K562 (cell line): ENCODE results near the gene ZNF581. TPM values are rescaled to one million over a fixed set of nuclear protein-coding genes. Genes with fewer than 3 reads are reported as not detected.
A peak's percentile ranks its signal among the peaks of the same experiment; 100 is the strongest.

Source experiments
- BCL6 ChIP-seq: fragments of 250-450 bp; sonication (Bioruptor Pico); IDR thresholded peaks from 2 replicates; pipeline ENCODE4 v1.4.0; 2020
- CLOCK ChIP-seq: fragments of 250-450 bp; sonication (Bioruptor Pico); IDR thresholded peaks from 2 replicates; pipeline ENCODE4 v1.4.0; 2020; ENCODE audit warnings: mild to moderate bottlenecking, moderate library complexity, borderline replicate concordance
- DMBX1 ChIP-seq: fragments of 250-450 bp; sonication (Bioruptor Pico); IDR thresholded peaks from 2 replicates; pipeline ENCODE4 v1.8.0; 2022; ENCODE audit warnings: inconsistent platforms, mild to moderate bottlenecking, moderate library complexity, borderline replicate concordance
- E2F4 ChIP-seq: sonication (generic); formaldehyde crosslinking; IDR thresholded peaks from 2 replicates; pipeline ENCODE4 v1.8.0; 2022; ENCODE audit warnings: mild to moderate bottlenecking, low read depth, missing genetic modification reagents
- ERF ChIP-seq: fragments of 450-650 bp; formaldehyde crosslinking; IDR thresholded peaks from 2 replicates; pipeline ENCODE4 v1.4.0; 2020; ENCODE audit warnings: mild to moderate bottlenecking, mixed read lengths
- ESRRB ChIP-seq: fragments of 250-450 bp; sonication (Bioruptor Pico); IDR thresholded peaks from 2 replicates; pipeline ENCODE4 v1.5.0; 2020; ENCODE audit warnings: mild to moderate bottlenecking, moderate library complexity, borderline replicate concordance
- FOSL1 ChIP-seq: fragments of 200-800 bp; sonication (Bioruptor generic); conservative IDR thresholded peaks from 2 replicates; pipeline ENCODE4 v1.6.1; 2016; ENCODE audit warnings: missing genetic modification characterization, missing compliant biosample characterization
- FOXJ3 ChIP-seq: sonication (generic); formaldehyde crosslinking; IDR thresholded peaks from 2 replicates; pipeline ENCODE4 v1.4.0; 2020; ENCODE audit warnings: mild to moderate bottlenecking, missing genetic modification reagents
- HDAC8 ChIP-seq: fragments of 450-650 bp; IDR thresholded peaks from 2 replicates; pipeline ENCODE4 v1.6.1; 2016; ENCODE audit warnings: mild to moderate bottlenecking, missing genetic modification characterization, moderate library complexity, missing compliant biosample characterization
- ILK ChIP-seq: fragments of 450-650 bp; IDR thresholded peaks from 2 replicates; pipeline ENCODE4 v1.6.1; 2016; ENCODE audit warnings: missing genetic modification characterization, low read depth, mild to moderate bottlenecking, missing compliant biosample characterization, moderate library complexity, borderline replicate concordance
- MYNN ChIP-seq, 2 experiments: sonication (generic); formaldehyde crosslinking in 1 of 2; IDR thresholded peaks; 2 replicates each; pipeline versions ENCODE4 v1.5.0 to v1.6.1; 2016 to 2020; ENCODE audit warnings: antibody characterized with exemption in 1 of 2, missing genetic modification reagents in 1 of 2
- NFE2L1 ChIP-seq: fragments of 450-650 bp; IDR thresholded peaks from 2 replicates; pipeline ENCODE4 v1.6.1; 2016; ENCODE audit warnings: missing genetic modification characterization, low read depth, mild to moderate bottlenecking, missing compliant biosample characterization, moderate library complexity, borderline replicate concordance
- NR2F6 ChIP-seq: fragments of 450-650 bp; formaldehyde crosslinking; IDR thresholded peaks from 2 replicates; pipeline ENCODE4 v1.4.0; 2020; ENCODE audit warnings: mild to moderate bottlenecking
- PHTF2 ChIP-seq: fragments of 250-450 bp; sonication (Bioruptor Pico); IDR thresholded peaks from 2 replicates; pipeline ENCODE4 v1.5.0; 2021; ENCODE audit warnings: mild to moderate bottlenecking
- SLC30A9 ChIP-seq: fragments of 250-450 bp; sonication (Bioruptor Pico); IDR thresholded peaks from 2 replicates; pipeline ENCODE4 v1.8.0; 2022; ENCODE audit warnings: mild to moderate bottlenecking, moderate library complexity
- SREBF2 ChIP-seq: sonication (generic); formaldehyde crosslinking; IDR thresholded peaks from 2 replicates; pipeline ENCODE4 v1.4.0; 2020; ENCODE audit warnings: mild to moderate bottlenecking, missing genetic modification reagents
- TAF9B ChIP-seq: fragments of 450-650 bp; IDR thresholded peaks from 2 replicates; pipeline ENCODE4 v1.6.1; 2018; ENCODE audit warnings: mild to moderate bottlenecking; ENCODE audit not compliant: partially characterized antibody
- TEAD4 ChIP-seq, 2 experiments: sonication (generic) in 1 of 2; formaldehyde crosslinking in 1 of 2; IDR thresholded peaks; 2 replicates each; pipeline versions ENCODE4 v1.6.1 to v1.8.0; 2012 to 2022; ENCODE audit warnings: borderline replicate concordance in 1 of 2, inconsistent platforms in 1 of 2, low read length in 1 of 2, mild to moderate bottlenecking in 1 of 2, missing genetic modification reagents in 1 of 2
- ZSCAN32 ChIP-seq: fragments of 450-650 bp; formaldehyde crosslinking; IDR thresholded peaks from 2 replicates; pipeline ENCODE4 v1.4.0; 2020; ENCODE audit warnings: mild to moderate bottlenecking, moderate library complexity
- polyA plus RNA-seq, 8 experiments: library from polyadenylated mRNA; depleted of rRNA in 4 of 8; stranded (reverse) in 5 of 8; unstranded in 3 of 8; fragments of >200 nt; fragmentation: Nextera tagmentation in 2 of 8; fragmentation: Illumina TruSeq in 1 of 8; extraction: Ambion mirVana in 2 of 8; extraction: Trizol in 1 of 8; gene quantifications; 2 replicates each; pipeline versions ENCODE4 v1.2.1 to v1.2.3, GENCODE V29; 2011 to 2014; ENCODE audit warnings: inconsistent platforms in 1 of 8, missing spikeins in 1 of 8
- total RNA-seq, 7 experiments: library from RNA; depleted of rRNA in 6 of 7; stranded (reverse); fragments of >200 nt in 6 of 7; fragmentation: Illumina TruSeq in 2 of 7; extraction: Trizol in 2 of 7; gene quantifications; 2 replicates each; pipeline versions ENCODE4 v1.2.1 to v1.2.3, GENCODE V29; 2011 to 2021; ENCODE audit warnings: low replicate concordance in 1 of 7
- TF ChIP-seq, protein P1 (sequence below): fragments of 450-650 bp; IDR thresholded peaks from 2 replicates; pipeline ENCODE4 v1.6.1; 2016; ENCODE audit warnings: missing biosample characterization, missing genetic modification characterization

ZNF581 gene
- total and polyA plus RNA-seq, 9 of the 15 experiments (the other 6 are each of a cell fraction or from before 2014, with no cell fraction given): 2.4 to 39.4 (median 15.4) TPM

DNA sequence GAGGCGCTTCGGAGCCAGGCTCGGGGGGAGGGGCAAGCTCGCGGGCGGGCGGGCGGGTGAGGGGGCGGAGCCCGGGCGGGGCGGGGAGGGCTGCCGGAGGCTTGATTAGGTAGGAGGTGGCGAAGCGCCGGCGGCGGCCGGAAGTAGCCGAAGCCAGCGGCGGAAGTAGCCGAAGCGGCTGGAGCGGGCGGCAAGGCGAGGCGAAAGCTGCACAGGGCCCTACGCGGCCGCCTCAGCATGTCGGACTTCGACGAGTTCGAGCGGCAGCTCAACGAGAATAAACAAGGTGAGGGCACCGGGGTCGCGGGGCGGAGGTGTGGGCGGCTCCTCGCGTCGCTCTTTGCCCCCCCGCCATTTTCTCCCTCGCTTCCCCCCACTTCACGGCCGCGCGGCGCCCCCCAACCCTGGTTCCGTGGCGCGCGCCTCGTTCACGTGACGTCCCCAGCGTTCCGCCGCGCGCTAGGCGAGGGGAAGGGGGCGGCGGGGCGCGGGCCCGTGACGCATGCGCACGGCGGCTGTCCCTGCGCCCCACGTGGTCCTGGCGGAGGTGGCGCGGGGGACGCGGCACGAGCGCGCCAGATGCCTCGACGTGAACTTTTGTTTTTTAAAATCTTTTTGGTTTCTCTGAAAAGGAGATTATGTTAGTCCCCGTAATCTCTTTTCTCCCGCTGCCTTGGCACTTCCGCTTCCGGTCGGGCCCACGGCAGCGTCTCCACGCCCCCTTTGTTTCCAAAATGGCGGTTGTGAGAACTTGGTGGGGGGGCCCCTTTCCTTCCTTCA, 11.6 kb downstream of the ZNF581 start, which contains the start of gene U2AF2 (continued):
- TF ChIP-seq ILK (tag) (no peak), TEAD4 (IDR thresholded peaks at IDR 0.05; ENCODE audit: low read length) (no peak), TEAD4 (CRISPR knock-in tag; IDR thresholded peaks at IDR 0.05; ENCODE audit: borderline replicate concordance) (no peak), SLC30A9 (CRISPR knock-in tag) (no peak), FOXJ3 (no peak), DMBX1 (CRISPR knock-in tag) (no peak), TAF9B (peak; percentile 61), NR2F6 (CRISPR knock-in tag) (no peak; the same call in 1 of the 2 replicates), E2F4 (CRISPR knock-in tag) (peak; percentile 70; the same call in 1 of the 2 replicates), ERF (CRISPR knock-in tag) (peak; percentile 95), HDAC8 (tag) (peak; percentile 67; the same call in 1 of the 2 replicates), PHTF2 (CRISPR knock-in tag) (no peak), FOSL1 (tag) (no peak), MYNN (IDR thresholded peaks at IDR 0.05) (no peak), MYNN (CRISPR knock-in tag; IDR thresholded peaks at IDR 0.05) (no peak), BCL6 (CRISPR knock-in tag) (no peak), ZSCAN32 (CRISPR knock-in tag) (no peak), NFE2L1 (tag) (no peak), ESRRB (CRISPR knock-in tag) (no peak), SREBF2 (CRISPR knock-in tag) (no peak), CLOCK (CRISPR knock-in tag) (no peak)
- TF ChIP-seq, protein P1, sequence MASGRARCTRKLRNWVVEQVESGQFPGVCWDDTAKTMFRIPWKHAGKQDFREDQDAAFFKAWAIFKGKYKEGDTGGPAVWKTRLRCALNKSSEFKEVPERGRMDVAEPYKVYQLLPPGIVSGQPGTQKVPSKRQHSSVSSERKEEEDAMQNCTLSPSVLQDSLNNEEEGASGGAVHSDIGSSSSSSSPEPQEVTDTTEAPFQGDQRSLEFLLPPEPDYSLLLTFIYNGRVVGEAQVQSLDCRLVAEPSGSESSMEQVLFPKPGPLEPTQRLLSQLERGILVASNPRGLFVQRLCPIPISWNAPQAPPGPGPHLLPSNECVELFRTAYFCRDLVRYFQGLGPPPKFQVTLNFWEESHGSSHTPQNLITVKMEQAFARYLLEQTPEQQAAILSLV (tag): no peak
